Stimulated activated CD8-positive, alpha-beta memory T cell treated with anti-CD3 and anti-CD28 coated beads, Interleukin-15, amount 100 ng/mL, for 4 hours (primary cell): ENCODE results near the gene HHAT.
A peak's percentile ranks its signal among the peaks of the same experiment; 100 is the strongest.

Experiments used
- DNase-seq, 2 donors: peaks; one replicate each; pipeline ENCODE4 v3.0.0-alpha.2; 2020; ENCODE audit warnings: low read depth in 2 of 2

HHAT gene

DNA sequence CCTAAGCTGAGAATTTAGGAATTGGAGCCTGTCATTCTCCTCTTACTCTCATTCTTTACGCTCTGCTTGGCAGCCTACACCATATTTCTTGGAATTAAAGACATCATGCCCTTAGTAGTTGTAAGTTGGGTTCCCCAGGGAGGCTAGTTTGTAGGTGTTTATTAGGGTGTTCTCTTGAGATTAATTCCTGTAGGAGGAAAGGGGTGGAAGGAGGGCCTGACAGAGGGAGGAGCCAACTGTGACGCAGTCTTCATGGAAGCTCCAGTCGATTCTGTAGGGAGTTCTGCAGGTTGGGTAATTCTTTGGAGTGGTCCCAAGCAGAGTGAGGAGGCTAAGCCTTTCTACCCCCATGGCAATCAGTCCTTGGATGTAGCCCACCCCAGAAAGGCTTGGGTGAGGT, 111.4 kb downstream of the HHAT start:
- DNase-seq, result no peak

GRCh38 chr1:210441028-210441427, 112.3 kb downstream of the HHAT start:
- no peak for DNase-seq

DNA sequence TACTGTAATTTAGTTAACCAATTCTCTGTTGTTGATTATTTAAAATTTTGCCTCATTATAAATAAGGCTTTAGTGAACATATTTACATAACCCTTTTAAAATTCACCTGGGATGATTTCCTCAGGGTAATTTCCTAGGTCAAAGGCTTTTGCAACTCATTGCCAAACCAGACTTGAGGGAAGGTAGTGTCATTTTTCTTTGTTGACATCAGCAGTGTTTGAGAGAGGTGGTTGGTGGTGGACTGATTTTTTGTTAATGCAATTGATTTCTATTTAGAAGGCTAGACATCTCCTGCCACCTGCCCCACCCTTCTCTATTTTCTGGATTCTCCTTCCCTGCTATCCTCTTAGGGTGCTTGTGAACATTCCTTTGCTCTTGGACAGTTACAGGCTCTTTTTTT, 116.8 kb downstream of the HHAT start:
- DNase-seq, result no peak

- DNase-seq, result no peak
These were observed 117.2 kb downstream of the HHAT start for GRCh38 chr1:210445931-210446330.

DNA sequence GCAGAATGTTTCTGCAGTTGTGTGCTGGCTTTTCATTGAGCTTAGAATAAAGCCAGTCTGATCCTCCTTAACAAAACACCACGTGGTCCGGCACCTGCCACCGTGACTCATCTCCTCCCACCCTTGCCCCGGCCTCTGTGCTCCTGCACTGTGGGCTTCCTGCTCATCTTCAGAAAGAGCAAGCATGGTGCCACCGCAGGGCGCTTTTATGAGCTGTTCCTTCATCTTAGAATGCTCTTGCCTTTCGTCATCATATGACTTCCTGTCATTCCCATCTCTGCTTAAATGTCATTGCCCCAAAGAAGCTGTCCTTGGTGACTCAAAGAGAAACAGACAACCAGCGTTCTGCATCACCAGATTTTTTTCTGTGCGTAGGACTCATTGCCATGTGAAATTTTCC, 117.8 kb downstream of the HHAT start:
- DNase-seq, result peak; percentile 69 to 80

DNA sequence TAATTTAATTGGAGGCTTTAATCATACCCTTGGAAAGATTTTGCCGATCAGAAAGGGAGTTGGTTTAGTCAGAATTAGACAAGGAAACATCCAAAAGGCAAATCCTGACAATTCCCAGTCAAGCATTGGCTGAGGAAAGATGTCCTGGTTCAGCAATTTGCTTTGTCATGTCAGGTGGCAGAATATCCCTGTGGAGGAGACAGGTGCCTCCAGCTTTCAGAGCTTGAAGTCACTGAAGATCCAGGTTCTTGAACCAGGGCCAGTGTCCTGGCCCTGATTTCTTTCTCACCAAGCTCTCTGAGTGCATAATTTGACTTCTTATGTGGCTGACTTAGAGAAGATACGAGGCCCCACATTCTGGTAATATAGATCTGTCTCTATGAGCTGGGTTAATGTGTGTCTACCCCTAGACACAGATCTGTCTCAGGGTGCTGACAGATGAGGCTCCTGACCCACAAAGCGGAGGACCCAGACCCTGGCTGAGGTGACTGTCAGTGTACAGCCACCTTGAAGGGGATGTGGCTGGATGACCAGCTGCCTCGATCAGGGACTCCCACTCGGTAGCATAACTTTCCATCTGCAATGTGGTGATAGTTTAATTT, 118.9 kb downstream of the HHAT start:
- no peak for DNase-seq

GRCh38 chr1:210448297-210448892, 119.7 kb downstream of the HHAT start:
- DNase-seq, result no peak

DNA sequence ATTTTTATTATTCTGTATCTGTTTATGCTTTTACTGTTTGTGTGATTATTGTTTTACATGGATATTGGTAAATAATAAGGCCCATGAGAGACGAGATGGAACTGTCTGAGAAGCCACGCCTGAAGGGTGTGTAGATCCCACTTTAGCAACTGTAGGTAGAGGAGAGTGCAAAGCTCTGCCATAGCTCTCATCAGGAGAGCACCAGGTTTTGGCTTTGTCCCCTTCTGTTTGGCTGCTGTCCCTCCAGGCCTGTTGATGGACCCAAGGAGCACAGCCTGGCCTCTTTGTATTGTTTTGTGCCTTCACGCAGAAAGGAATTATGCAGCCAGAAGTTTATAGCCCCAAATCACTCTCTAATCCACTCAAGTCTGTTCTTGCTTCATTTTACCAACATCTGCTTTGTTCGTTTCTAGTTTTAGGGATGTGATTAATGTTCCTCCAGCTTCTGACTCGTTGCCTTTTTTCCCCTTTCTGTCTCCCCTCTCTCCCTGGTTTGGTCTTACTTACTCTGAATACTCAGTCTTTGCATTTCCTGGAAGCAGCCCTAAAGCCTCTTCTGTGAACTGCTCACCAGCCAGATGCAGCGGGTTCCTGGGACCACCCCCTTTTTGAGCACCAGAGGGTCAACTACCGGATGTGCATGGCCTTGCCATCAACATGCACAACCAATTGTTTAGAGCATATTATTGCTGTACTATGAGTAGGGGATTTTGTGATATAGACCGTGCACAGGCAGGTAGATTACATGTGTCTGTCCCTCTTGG, 127.3 kb downstream of the HHAT start:
- no peak for DNase-seq

DNA sequence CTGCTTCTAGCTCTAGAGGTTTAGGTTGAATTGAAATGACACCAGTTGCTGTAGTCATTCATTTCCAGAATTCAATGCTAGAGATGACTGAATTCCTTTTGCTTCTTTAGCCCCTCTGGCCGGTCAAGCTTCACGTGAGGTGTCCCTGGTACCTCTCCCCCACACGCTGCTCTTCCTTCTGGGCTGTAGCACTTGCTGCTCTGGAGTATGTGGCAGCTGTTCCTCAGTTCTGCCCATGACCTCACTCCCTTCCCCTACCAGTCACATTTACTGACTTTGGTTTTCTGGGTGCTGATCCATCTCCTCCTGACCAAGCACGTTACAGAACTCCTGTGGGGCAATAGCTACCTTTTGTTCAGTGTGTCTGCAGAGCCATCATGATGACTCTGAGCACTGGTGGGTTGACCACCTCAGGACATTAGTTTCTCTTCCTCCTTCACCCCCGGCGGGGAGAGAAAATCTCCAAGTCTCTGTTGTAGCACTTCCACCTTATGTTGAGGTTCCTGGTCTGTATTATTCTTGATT, 128.1 kb downstream of the HHAT start:
- no peak for DNase-seq

GRCh38 chr1:210457568-210457967, 128.9 kb downstream of the HHAT start:
- no peak for DNase-seq

- DNase-seq, result no peak
These were observed 135.9 kb downstream of the HHAT start for GRCh38 chr1:210464519-210465039.

DNA sequence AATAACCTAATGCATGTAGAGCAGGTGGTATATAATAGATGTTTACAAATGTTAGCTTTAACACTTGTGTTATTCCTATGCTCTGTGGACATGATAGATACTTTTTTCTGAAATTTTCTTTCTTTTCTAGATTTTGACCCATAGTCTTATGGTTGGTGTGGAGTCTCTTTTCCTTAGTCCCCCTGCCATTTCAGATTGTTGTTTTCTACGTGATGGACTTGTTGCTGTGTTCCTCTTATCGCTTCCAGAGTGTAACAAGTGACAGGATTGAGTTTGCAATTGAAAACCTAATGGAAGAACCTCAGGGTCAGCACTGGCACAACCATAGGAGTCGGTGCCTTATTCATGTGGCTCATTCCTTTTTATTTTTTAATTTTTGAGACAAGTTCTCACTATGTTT, 136.4 kb downstream of the HHAT start:
- DNase-seq, result no peak

GRCh38 chr1:210467440-210468043, 138.8 kb downstream of the HHAT start:
- DNase-seq, result no peak

DNA sequence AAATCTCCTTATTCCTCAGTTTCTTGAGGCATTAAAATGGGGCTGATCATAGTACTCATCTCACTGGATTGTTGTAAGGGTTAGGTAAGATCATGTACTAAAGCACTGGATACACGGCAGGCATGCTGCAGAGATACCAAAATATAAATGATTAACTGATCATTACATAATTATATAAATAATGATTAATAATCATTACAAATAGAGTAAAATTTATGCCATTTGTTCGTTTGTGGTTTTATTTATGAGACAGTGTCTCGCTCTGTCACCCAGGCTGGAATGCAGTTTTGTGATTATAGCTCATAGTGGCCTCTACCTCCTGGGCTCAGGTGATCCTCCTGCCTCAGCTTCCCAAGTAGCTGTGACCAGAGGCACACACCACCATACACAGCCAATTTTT, 140.7 kb downstream of the HHAT start:
- no peak for DNase-seq

DNA sequence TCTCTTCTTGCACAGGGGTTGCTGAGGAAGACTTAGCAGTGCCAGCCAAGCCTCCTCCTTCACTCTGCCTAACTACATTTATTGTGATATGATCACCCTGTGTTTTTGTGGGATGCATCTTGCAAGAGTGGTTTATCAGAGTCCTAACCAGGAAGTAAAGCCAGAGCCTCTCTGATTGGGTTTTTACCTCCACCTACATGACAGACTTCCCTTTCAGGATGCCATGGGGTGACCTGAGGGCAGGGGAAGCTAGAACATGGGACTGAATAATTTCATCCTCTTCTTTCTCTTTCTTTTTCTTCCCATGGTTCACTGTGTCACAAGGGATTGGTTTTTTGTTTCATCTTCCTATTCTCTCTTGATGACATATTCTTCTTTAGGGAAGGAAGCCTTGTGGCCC, 146.6 kb downstream of the HHAT start:
- DNase-seq, result no peak

GRCh38 chr1:210475806-210476205, 147.1 kb downstream of the HHAT start:
- no peak for DNase-seq

DNA sequence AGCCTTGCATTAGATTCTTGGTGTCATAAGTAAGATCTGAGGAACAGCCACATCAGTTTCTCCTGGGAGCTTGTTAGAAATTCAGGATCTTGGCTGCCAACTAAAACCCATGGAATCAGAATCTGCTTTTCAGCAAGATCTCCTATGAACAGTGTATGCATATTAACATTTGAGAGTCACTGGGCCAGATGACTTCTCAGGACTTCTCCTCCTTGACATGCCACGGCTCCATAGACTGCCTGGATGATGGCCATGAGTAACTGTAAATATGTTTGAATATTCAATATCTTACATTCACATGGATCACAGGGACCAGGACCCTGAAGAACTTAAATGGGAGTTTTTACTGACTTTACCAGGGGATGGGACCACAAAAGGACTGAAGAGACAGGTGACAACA, 148.0 kb downstream of the HHAT start:
- no peak for DNase-seq

- DNase-seq, result no peak
These were observed 148.7 kb downstream of the HHAT start for GRCh38 chr1:210477328-210477924.

DNA sequence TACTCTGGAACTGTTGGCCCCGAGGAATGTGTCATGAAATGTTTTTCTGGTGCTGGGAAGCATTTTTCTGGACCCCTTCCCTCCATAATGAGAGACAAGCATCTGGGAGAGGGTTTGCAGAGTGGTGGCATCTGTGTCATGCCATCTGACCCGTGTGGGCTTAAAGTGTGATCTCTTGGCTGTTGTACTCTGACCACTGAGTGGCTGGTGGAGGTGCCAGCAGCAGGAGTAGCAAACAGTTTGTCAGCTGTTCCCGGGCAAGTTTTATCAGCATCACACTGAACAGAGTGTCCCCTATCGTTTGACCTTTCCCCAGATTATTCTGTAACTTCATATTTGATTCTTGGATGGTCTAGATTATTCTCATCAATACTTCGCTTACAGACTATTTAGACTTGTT, 150.1 kb downstream of the HHAT start:
- no peak for DNase-seq

GRCh38 chr1:210482491-210482890, 153.8 kb downstream of the HHAT start:
- no peak for DNase-seq

- no peak for DNase-seq
These were observed 154.4 kb downstream of the HHAT start for GRCh38 chr1:210482945-210483617.
